T47D (cell line): Measurements from ENCODE around the gene AP2B1.
"Not testable (repeated sequence)": the region's sequence is repeated elsewhere in the genome, so short reads cannot be mapped to it uniquely, and the experiment has no call there.

Experiments used
- DNase-seq, 2 experiments: peaks; one replicate each; pipeline versions ENCODE4 v3.0.0 to v3.0.0-alpha.2; 2011 to 2012; ENCODE audit warnings: low read depth in 1 of 2, low spot score in 1 of 2
- JUND ChIP-seq: IDR thresholded peaks from 2 replicates; pipeline ENCODE4 v1.6.1; 2012; ENCODE audit warnings: low read depth
- in situ Hi-C: cut with HindIII; loops from 2 replicates; pipeline ENCODE4 v1.10.0; 2016; ENCODE audit warnings: low sequenced_read_pairs, low pct_unique_long_range_greater_than_20kb

Gene AP2B1

DNA sequence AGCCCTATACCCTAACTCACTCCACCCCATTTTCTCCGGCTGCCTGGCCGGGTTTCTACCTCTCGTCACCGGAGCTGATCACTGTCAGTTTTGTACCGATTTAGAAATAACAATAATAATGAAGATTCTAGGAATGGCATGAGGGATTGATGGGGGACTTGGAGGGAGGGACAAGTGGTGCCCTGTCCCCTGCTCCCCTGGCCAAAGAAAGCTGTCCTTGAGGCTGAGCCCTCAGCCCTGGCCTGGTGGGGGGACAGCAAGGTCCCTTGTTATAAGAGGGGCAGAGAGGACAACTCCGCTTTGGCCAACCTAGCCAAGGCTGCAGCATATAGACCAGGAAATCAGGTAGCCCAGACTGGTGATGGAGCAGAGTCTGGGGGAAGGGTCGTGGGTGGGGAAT lies 155.4 kb downstream of the AP2B1 start:
- DNase-seq = no peak
- in situ Hi-C loops = loop anchor here (25.0 kb wide), 1 partner anchor 130 kb away; no protein-coding TSS in a partner anchor
- no peak for TF ChIP-seq JUND

DNA sequence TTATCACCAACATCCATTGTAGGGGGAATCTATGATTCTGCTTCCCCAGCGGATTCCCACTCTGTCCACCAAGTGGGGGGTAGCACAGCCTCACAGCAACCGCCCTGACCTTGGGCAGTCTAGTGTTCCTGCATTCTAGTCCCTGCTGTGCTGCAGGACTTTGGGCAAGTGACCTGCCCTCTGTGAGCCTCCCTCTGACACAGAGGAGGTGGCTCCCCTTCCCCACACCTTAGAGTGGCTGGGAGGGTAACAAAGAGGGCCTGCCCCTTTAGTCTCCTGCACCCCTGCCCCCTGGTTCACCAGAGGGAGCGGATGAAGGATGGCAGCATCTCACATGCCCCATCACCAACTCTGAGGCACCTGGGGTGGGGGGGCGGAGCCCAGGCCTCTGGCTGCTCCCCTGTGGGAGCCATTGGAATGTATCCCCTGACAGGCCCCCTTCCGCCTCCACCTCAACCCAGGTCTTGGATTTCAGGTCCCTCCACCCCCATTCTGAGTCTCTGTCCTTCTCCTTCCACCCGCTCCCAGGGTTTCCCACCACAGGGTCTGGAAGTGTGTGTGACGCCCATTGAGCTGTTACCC lies 155.9 kb downstream of the AP2B1 start:
- TF ChIP-seq JUND = no peak
- no peak for DNase-seq
- in situ Hi-C loops = loop anchor here (25.0 kb wide), 1 partner anchor 131 kb away; no protein-coding TSS in a partner anchor

DNA sequence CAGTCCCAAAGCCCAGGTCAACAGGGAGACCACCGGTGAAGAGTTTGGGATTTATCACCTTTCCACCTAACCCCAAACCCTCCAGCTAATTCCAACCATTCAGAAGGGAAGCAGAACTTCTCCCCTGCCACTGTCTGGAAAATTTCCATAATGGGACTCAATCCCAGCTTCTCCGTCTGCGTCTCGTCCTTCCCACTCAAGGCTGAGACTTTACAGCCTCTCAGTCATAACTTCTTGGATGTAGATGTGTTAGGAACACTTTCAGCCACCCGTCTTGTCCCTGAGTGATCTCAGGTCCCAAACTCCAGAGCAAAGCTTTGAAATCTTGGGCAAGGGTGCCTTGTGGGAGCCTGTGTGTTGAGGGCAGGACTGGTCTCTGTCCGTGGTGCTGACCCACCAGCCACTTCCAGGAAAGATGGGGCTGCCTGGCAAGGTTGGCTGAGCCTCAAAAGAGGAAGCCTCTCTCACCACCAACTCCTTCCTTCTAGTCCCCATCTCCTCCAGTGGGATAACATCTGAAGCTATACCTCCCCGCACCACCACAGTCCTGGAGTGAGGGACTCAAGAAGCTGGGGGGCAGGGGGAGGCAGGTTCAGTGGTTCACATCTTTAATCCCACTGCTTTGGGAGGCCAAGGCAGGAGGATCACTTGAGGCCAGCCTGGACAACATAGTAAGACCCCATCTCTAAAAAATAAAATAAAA lies 156.7 kb downstream of the AP2B1 start:
- DNase-seq = peak; percentile 79 to 92
- in situ Hi-C loops = loop anchor here (25.0 kb wide), 1 partner anchor 131 kb away; no protein-coding TSS in a partner anchor
- TF ChIP-seq JUND = no peak

DNA sequence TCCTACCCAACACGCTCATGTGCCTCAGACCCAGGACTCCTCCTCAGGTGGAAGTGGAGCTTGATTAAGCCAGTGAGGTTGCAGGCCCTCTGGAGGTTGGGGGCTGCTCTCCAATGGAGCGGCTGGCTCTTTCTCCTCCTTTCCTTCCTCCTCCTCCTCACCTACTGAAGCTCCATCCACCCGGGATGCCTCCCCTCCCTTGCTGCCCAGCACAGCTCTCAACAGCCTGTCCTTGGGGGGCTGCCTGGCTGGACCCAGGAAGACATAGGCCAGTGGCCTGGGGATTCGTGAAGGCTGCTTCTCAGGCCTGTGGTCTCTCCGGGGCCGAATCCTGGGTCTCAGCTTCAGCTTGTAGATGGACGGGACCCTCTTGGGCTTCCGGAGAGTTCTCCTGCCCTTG lies 157.7 kb downstream of the AP2B1 start:
- in situ Hi-C loops = loop anchor here (25.0 kb wide), 1 partner anchor 133 kb away; no protein-coding TSS in a partner anchor
- no peak for TF ChIP-seq JUND
- DNase-seq = no peak

DNA sequence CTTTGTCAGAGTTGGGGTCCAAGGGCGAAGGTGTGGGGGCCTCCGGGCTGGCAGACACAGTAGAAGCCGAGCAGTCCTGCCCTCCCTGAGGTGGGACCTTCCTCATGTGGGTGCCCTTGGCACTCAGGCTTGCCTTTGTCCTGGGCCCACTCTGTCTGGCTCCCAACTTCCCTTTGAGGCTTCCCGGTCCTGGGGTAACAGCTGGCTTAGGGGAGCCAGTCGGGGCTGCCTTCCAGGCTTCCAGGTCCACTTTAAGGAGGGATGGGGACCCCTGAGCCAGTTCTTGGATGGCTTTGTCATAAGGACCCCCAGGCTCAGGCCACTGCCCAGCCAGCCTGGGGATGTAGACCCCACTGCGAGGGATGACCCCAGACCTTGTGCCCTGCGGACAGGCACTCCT lies 158.1 kb downstream of the AP2B1 start:
- DNase-seq = no peak
- in situ Hi-C loops = loop anchor here (25.0 kb wide), 1 partner anchor 133 kb away; no protein-coding TSS in a partner anchor
- TF ChIP-seq JUND = no peak

DNA sequence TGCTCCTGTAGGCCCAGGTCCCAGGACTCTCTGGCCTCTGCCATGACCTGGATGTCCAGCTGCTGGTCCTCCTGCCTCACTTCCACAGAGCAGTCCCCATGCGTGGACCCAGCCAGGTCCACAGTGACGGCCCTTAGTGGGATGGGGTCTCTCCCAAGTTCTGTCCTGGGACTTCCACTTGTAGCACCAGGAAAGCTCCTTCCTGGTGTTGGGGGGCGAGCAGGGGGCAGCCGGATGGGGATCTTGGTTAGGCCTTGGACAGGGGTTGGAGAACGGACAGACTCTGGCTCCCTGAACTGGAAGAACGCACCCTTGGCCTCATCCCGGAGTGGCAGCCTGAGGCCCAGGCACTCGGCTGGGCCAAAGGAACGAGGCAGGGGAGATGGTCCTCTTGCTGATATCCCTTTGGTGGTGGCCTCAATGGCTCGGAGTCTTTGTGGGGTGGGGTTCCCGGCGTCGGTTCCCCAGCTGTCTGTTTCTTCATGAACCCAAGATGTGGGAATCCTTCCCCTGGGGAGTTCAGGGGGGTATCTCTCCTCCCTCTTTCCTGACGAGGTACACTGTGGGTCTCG lies 158.7 kb downstream of the AP2B1 start:
- no peak for DNase-seq
- no peak for TF ChIP-seq JUND
- in situ Hi-C loops = loop anchor here (25.0 kb wide), 1 partner anchor 134 kb away; no protein-coding TSS in a partner anchor

DNA sequence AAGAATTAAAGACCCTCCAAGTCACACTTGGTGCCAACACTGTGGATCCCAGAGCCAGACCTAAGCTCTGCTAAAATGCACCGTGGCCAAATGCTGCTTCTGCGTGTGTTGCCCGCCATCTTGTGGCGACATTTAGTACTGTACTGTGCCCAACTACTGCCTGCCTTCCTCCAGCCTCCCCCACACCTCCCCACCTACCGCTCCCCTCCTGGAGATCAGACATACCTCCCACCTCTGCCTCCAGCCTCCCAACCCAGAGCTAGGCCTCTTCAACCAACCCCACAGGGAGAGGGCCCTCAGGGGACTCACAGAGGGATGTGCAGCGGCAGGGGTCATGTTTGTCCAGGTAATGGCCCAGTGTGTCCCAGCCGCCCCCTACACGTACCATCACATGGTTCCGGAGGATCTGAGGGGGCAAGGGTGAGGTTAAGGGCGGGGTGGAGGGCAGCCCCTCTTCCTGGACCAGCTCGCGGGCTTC lies 160.5 kb downstream of the AP2B1 start:
- peak; percentile 87 to 93 for DNase-seq
- no peak for TF ChIP-seq JUND
- in situ Hi-C loops = loop anchor here (25.0 kb wide), 1 partner anchor 135 kb away; no protein-coding TSS in a partner anchor

DNA sequence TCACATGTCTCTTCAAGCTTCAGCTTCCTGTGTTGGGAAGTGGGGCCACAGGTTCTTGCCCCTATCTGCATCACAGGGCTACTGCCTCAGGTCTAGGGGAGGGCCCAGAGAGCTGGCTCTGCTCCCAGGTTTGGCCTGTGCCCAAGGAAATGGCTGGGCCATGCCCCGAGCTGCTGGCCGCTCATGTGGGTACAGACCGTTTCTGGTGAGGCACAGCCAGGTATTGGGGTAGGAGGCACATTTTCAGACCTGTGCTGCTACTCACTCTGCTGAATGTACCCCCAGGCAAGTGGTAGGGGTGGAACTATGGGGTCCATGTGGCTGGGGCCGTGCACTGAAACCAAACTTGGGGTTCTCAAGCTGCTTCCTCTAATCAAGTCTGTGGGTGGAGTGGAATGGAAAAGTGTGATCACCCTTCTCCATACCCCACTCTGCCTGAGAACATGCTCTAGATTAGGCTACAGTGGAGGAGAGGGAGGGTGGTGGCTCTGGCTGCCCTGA lies 161.3 kb downstream of the AP2B1 start:
- peak in 1 of 2 experiments; percentile 54 for DNase-seq
- in situ Hi-C loops = loop anchor here (25.0 kb wide), 1 partner anchor 136 kb away; no protein-coding TSS in a partner anchor
- TF ChIP-seq JUND = no peak

DNA sequence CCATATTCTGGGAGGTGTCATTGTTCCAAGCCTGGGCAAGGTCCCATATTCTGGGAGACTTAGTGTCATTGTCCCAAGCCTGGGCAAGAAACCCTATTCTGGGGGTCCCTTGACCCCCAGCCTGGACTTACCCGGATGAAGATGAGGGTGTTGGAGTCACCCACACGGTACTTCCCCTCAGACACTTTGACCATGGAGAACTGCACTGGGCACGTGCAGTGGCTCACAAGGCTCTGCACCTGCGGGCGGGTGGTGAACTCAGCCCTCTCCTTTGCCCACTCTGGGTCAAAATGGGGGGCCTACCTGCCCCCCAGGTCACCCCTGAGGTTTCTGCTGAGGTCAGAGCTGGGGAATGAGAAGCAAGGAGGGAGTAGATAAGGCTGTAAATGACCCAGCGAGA lies 161.9 kb downstream of the AP2B1 start:
- in situ Hi-C loops = loop anchor here (25.0 kb wide), 1 partner anchor 137 kb away; no protein-coding TSS in a partner anchor
- DNase-seq = no peak

DNA sequence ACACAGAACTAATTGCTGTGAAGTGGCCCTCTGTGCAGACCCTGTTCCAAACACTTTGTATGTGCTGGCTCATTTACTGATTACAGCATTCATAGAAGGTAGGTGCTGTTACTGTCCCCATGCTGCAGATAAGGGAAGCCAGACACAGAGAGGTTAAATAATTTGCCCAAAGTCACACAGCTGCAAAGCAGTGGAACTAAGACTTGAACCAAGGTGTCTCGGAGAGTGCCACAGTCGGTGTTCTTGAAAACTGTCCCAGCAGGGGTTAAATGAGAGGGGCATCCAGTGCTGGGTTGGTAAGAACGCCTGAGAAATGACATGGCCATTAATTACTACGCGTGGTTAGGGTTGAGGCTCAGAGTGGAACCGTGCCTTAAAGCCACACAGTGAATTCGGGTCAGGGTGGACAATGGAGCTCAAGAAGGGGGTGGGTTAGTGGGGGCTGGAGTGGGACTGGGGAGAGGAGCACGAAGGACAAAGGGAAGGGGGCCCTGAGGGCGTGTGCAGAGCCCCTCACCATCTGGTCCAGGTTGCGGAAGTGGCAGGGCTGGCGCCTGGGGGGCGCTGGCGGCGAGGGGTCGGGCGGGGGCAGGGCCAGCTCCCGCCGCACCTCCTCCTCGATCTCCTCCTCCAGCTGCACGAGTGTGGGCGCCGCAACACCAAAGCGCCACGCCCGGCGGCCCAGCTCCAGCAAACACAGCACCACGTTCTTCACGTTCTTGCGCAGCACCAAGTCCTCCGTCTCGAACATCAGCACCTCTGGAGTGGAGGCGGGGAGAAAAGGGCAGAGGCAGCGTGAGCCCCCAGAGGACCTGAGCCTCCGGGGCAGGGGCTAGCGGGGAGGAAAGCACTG lies 162.7 kb downstream of the AP2B1 start:
- no peak for DNase-seq
- TF ChIP-seq JUND = no peak
- in situ Hi-C loops = loop anchor here (25.0 kb wide), 1 partner anchor 137 kb away; no protein-coding TSS in a partner anchor

More for the DNA sequence above, 161.9 kb downstream of the AP2B1 start:
- no peak for TF ChIP-seq JUND

DNA sequence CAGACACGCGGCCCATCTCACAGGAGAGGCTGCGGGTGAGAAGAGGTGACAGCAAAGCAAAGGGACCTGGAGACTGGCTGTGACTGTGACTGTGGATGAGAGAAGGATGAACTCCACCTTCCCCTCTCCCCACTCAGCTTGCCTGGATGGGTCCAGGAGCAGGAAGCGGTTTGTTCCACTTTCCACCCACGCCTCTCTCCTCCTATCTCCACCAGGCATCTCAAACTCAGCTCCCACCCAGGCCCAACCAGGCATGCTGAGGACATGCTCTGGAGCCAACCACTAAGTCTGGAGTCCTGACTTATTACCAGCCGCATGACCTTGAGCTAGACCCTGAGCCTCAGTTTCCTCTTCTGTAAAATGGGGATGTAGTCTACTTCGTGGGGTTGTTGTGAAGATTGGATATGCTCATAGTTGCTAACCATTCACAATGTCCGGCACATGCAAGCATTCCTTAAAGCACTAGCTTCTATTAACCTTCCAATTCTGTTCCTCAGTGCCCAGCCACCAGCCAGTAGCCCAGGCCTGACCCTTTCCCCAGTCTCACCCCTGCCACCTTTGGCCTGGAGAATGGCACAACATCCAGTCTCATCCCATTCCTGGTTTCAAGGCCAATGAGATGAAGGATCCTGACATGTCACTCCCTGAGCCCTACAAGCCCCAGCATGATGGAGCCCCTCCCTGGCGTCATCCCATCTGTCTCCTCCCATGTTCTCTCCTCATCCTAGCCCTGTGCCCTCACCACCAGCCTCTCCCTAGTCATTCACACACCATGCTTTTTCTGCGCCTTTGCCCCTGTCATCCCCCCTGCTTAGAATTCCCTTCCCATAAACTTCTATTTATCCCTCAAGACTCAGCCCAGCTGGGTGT lies 163.6 kb downstream of the AP2B1 start:
- TF ChIP-seq JUND = no peak
- no peak for DNase-seq
- in situ Hi-C loops = no loop called here

DNA sequence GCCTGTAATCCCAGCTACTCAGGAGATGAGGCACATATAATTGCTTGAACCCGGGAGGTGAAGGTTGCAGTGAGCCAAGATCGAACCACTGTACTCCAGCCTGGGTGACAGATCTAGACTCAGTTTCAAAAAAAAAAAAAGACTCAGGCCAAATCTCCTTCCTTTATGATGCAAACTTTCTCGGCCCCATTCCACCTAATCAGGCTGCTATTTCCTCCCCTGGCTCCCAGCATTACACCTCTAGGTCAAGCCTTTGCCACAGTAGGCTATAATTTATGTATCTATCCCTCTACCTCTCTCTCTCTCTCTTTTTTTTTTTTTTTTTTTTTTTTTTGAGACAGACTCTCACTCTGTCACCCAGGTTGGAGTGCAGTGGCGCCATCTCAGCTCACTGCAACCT lies 164.4 kb downstream of the AP2B1 start:
- in situ Hi-C loops, DNase-seq: not testable (repeated sequence)
